Measurements from ENCODE around the gene DDX23. TPM values are rescaled to one million over a fixed set of nuclear protein-coding genes. Genes with fewer than 3 reads are reported as not detected.

The DDX23 gene
- total RNA-seq, 1 donor = 51.9 TPM

DNA sequence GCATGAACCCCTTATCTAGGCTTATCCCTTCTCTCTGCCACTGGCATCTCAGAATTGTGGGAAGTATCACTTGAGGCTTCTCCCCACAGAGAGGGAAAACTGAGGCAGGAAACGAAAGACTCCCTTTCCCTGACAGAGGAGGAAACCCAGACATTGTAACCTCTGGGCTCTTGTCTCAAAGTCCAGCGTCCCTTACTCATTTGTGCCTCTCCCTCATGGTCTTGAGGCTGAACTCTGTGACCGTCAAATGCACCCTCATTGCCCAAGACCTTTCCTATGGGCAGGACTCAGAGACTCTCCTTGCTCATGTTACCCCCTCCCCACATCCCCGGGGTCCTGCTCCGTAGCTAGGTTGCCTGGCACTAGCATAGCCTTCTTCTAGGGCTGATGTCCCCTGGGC lies 29.8 kb downstream of the DDX23 start:
- Histone ChIP-seq H3K4me3 (ENCODE audit: low read length) (no peak overlapping the region), H3K27me3 (ENCODE audit: insufficient read depth, low read length) (peaks cover 15% of the 10 kb centered on the region), H3K9me3 (ENCODE audit: low read depth, low read length) (no peaks in the 10 kb centered on the region), H3K4me1 (ENCODE audit: insufficient read depth, low read length) (peaks cover 10% of the 10 kb centered on the region)

DNA sequence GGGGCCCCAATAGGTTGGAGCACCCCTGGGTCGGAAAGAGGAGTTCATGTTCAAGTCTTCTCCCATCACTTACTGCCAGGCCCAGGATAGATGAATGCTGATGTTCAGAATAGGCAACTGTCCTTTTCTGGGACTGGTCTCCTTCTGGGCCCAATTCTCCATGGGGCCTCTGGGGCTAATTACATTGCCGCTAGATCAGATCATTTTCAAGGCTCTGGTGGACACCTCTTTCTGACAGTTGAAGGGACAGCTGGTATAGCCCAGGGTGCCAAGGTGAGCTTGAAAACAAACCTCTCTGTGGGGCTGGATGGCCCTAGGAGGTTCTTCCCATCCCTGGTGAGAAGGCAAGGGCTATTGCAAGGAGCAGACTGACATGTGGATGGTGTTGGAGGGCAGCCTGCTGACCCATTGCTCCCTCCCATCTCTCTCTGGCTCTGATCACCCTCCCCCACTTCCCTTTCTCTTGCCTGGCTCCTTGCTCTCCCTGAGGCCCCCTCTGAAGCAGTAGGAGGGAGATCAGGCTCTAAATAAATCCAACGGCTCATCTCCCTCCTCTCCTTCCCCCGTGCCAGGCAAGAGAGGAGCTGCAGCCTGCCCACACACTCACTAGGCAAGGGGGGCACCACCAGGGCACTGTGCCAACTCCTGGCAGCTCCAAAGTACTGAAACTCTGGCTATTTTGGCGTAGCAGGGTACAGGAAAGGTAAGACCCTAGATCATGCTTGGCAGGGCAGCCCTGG lies 31.8 kb downstream of the DDX23 start:
- H3K4me3 ChIP-seq (ENCODE audit: low read length) = no peak overlapping the region
- H3K9me3 ChIP-seq (ENCODE audit: low read depth, low read length) = no peaks in the 10 kb centered on the region
- peaks cover 24% of the 10 kb centered on the region for H3K4me1 ChIP-seq (ENCODE audit: insufficient read depth, low read length)
- H3K27me3 ChIP-seq (ENCODE audit: insufficient read depth, low read length) = peaks cover 27% of the 10 kb centered on the region

DNA sequence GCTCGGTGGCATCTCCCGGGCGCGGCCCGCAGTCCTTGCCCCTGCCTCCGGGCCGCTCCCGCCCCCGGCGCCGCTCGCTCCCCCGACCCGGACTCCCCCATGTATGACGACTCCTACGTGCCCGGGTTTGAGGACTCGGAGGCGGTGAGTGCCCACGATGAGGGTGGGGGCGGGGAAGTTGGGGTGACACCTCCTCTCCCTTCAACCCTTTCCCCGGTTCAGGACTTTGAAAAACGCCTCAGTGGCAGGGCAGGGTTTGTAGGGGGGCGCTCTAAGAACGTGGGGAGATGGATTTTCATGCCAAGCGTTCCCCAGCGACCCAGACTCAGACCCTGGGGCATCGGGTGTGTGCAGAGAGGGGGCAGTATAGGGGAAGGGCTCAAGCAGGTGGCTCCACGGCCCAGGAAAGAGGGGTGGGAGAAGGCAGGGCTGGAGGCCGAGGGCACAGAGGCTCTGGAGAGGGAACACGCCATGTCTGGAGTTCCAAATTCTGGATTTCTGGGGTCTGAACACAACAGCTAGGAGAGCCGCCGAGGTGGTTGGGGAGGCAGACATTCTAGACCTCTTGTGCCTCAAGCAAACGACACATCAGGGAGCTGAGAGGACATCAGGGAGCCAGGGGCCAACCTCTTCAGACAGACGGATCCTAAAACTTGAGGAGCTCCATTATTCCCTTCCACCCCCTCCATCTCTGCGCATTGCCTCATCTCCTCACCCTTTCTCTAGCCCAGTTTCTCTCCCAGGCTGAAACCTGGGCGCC lies 33.0 kb downstream of the DDX23 start:
- H3K27me3 ChIP-seq (ENCODE audit: insufficient read depth, low read length) = peaks cover 27% of the 10 kb centered on the region
- H3K4me3 ChIP-seq (ENCODE audit: low read length) = peak overlapping the region; percentile 38
- H3K4me1 ChIP-seq (ENCODE audit: insufficient read depth, low read length) = peaks cover 29% of the 10 kb centered on the region
- no peaks in the 10 kb centered on the region for H3K9me3 ChIP-seq (ENCODE audit: low read depth, low read length)

DNA sequence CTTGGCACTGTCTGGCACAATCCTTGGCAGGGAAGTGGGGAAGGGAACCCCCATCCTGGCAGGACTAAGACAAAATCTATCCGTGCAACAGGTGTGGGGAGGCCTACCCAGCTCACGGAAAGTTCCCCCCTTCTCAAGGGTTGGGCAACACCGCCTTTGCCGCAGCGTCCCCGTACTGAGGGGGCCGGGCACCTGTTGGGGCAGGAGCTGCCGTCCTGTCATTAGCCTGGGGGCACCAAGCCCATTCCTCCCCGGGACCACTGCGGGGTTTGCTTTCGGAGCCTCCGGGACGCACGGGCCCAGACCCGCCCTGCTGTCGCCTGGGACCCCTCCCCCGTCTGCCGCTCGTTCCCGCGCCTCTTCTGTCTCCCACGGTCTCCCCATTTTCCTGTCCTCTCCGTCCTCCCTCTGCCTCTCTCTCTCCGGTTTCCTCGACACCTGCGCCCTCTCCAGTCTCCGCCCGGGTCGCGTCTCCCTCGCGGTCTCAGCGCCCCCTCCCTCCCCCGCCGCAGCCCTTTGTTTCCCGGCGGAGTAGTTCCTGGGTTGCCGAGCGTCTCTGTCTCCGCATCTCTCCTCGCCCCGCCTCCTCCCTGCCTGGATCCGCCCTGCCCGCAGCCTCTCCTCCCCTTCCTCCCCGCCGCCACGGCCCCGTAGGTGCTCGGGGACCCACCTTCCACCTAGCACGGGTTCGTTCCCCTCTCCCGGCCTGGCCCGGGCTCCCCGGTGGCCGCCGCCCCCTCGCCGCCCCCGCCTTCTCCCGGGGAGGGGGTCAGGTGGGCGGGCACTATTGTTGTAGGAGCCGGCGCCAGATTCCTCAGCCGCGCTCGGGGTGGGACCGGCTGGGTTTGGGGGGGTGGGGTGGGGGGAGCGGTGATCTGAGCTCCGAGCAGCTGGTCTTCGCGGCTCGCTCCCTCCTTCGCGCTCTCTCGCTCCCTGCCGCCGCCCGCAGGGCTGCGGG lies 33.8 kb downstream of the DDX23 start, which contains the start of gene CACNB3:
TSS of gene CACNB3 (plus strand) at position 624 of the 958 bp plus-strand sequence. CDS start 434 bp downstream, outside the sequence.
- Histone ChIP-seq H3K4me1 (ENCODE audit: insufficient read depth, low read length) (peaks cover 33% of the 10 kb centered on the region), H3K4me3 (ENCODE audit: low read length) (peak within 1 kb of the TSS; percentile 38), H3K9me3 (ENCODE audit: low read depth, low read length) (no peaks in the 10 kb centered on the region), H3K27me3 (ENCODE audit: insufficient read depth, low read length) (peaks cover 27% of the 10 kb centered on the region)

DNA sequence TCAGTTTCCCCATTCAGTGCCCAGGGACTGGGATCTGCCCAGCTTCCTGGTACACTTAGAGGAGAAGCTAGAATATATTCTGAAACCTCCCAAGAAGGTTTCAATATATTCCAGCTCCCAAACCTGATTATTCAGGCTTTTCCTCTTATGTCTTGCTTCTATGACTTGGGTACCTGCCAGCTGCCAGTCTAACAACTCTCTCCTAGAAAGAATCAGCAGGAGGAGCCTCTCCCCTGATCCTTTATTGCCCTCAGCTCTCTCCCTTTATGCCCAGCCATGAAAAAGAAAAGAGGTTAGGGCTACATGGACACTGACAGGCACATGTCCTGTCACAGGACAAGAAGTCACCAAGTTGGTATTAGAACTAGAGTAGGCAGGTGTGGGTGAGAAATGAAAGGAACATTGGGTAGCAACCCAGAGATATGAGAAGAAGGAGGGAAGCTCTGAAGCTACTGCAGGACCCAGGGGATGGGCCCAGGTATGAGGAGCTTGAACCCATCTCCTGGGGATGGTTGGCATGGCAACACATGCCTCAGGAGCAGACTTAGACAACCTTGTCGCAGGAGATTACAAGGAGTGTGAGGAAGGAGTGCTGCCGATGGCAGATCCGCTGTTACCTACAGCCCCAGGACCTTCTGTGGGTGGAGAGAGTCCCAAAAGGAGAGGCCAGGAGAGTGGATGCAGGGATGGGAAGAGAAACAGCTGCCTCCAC lies 35.7 kb downstream of the DDX23 start:
- peaks cover 27% of the 10 kb centered on the region for H3K27me3 ChIP-seq (ENCODE audit: insufficient read depth, low read length)
- H3K9me3 ChIP-seq (ENCODE audit: low read depth, low read length) = no peaks in the 10 kb centered on the region
- no peak overlapping the region for H3K4me3 ChIP-seq (ENCODE audit: low read length)
- H3K4me1 ChIP-seq (ENCODE audit: insufficient read depth, low read length) = peaks cover 33% of the 10 kb centered on the region

DNA sequence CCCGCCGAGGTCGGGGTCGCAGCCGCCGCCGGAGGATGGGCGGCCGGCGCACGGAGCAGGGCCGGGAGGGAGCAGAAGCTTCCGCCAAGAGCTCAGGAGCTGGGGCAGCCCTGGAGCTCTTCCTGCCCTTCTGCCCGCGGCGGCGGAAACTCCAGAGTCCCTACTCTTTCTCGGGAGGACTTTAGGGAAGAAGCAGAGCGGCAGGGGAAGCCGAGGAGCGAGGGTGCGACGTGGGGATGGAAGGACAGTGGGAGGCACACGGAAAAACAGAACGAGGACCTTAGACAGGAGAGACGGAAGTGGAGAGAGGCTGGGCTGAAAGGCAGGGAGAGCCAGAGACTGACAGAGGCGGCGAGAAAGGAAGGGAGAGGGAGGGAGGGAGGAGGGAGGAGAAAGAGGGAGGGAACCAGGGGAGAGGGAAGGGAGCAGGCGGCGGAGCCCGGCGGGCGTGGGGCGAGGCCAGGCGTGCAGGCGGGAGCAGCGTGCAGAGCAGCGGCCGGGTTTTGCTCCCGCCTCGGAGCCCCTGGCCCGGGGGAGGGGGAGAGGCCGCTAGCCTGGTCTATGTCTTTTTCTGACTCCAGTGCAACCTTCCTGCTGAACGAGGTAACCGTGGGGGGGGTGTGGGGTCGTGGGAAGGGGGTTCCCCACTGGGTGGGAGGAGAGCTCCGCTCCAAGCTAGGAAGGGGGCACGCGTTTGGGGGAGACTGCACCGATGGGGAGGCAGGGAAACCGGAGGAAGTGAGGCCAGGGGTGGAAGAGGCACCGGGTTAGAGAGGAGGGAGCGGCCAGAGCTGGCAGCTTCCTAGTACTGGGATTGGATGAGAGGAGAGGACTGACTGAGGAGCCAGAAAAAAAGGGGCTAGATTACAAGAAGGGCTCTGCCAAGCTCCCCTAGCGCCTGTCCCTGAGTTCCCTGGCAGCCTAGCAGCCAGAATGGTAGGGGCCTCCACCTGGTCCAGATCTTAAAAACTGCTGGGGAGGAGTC lies 36.5 kb downstream of the DDX23 start:
- H3K4me3 ChIP-seq (ENCODE audit: low read length) = peak overlapping the region; percentile 56
- H3K9me3 ChIP-seq (ENCODE audit: low read depth, low read length) = no peaks in the 10 kb centered on the region
- H3K4me1 ChIP-seq (ENCODE audit: insufficient read depth, low read length) = peaks cover 33% of the 10 kb centered on the region
- peaks cover 27% of the 10 kb centered on the region for H3K27me3 ChIP-seq (ENCODE audit: insufficient read depth, low read length)

DNA sequence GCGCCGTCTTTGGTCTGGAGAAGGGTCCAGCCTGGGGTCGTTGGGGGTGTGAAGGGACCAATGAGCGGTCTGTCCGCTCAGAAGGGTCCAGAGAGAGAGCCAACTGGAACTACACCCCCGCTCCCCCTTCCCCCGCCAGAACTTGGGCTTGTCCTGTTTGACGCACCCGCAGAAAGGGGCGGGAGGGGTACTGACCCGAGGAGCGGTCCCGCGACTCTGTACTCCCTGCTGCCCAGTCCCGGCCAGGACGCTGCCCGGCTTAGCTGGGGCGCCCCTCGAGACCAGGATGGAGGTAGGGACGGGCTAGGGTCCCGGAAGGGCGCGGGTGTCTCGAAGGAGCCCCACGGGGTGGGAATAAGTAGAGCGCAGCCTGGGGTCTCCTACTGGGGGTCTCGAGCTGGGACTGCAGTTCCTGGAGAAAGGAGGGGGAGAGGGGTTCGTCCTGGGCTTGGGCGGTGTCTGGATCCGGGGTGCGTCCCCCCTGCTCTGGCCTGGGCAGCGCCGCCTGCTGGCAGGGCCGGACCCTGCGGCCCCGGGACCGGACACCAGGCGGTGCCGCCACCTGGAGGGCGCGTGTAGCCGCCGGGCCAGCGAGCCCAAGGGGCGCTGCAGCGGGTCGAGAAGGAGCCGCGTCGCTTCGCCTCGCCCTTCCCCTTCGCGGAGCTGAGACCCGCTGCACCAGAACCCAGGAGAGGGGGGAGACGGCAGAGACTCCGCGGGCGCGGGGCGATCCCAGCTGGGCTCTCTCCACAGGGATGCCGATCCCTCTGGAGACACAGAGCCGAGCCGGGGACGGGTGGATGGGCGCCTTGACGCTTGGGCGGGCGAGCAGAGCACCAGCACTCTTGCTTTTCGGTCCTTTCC lies 37.5 kb downstream of the DDX23 start:
- H3K4me3 ChIP-seq (ENCODE audit: low read length) = peak overlapping the region; percentile 56
- H3K9me3 ChIP-seq (ENCODE audit: low read depth, low read length) = no peaks in the 10 kb centered on the region
- peaks cover 33% of the 10 kb centered on the region for H3K4me1 ChIP-seq (ENCODE audit: insufficient read depth, low read length)
- H3K27me3 ChIP-seq (ENCODE audit: insufficient read depth, low read length) = peaks cover 27% of the 10 kb centered on the region

DNA sequence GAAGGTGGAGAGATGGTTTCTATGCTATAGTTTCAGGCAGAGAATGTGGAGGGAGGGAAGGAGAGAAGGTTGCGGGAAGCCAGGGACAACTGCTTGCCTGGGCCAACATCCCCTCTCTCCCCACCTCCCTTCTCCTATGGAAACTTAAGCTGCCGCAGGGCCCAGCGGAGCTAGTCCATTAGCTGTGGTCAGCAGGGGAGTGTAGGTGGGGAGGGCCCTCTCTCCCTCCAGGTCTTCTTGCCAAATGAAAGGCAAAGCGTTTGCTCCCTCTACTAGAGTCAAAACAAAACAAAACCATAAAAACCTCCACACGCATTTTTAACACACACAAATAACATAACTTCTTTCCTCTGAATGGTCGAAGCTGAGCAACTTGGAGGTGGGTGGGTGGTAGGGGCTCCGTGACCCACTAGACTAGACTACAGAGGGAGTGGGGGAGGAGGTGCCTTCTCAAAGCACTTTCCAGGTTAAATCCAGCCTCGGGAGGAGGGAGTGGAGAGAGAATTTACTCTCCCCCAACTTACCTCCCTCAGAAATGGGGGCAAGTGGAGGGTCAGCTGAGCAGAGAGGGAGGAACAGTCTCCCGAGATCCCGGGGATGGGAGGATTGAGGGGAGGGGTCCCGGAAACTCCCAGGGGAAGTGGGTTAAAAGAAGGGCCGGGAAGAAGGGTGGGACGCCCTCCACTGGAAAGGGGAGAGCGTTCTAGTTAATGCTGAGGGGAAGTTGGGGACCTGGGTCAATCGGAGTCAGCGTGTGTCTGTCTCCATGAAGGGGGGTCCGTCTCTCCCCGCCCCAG lies 38.3 kb downstream of the DDX23 start:
- Histone ChIP-seq H3K27me3 (ENCODE audit: insufficient read depth, low read length) (peaks cover 22% of the 10 kb centered on the region), H3K4me1 (ENCODE audit: insufficient read depth, low read length) (peaks cover 33% of the 10 kb centered on the region), H3K9me3 (ENCODE audit: low read depth, low read length) (no peaks in the 10 kb centered on the region), H3K4me3 (ENCODE audit: low read length) (peak overlapping the region; percentile 56)

DNA sequence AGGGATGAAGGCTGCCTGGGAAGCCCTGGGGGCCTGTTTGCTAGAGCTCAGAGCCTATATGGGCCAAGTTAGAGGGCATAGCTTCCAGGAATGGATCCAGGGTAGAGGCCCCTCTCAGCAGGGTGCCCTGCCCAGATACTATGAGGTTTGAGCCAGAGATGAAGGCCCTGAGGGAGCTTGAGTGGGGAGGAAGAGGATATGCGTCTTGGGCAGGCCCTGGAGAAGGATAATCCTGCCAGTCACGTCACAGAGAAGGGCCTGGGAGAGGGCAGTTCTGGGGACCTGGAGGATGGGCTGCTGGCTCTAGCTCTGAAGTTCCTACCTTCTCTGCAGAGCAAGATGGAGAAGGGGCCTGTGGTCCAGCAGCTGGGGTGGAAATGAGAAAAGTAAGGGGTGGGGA lies 39.6 kb downstream of the DDX23 start:
- no peaks in the 10 kb centered on the region for H3K9me3 ChIP-seq (ENCODE audit: low read depth, low read length)
- H3K27me3 ChIP-seq (ENCODE audit: insufficient read depth, low read length) = peaks cover 15% of the 10 kb centered on the region
- H3K4me3 ChIP-seq (ENCODE audit: low read length) = no peak overlapping the region
- peaks cover 26% of the 10 kb centered on the region for H3K4me1 ChIP-seq (ENCODE audit: insufficient read depth, low read length)

DNA sequence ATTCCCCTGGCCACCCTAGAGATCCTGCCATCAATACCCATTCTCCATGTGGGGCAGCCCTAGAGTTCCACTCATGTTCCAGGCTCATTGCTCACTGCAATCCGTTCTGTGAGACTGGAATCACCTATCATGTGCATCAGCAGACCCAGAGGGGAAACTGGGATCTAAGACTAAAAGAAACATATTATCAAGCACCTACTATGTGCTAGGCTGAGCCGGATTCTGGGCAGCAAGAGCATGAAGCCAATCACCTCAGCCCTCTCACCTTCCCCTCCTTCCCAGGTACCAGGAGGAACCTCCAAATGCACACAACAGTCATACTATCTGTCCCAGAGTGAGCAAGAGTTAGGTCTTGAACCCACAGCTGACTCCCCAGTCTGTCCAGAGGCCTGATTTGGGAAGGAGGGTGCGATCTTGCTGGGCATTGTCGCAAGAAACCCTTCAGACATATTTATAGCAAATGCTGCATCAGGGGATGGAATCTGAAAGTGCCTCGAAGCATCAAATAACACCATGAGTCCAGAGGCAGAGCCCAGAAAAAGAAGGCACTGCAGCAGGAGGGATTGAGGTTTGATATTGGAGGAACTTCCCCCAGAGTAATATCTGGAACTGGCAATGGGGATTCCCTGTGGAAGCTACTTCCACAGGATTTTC lies 40.4 kb downstream of the DDX23 start:
- Histone ChIP-seq H3K9me3 (ENCODE audit: low read depth, low read length) (no peaks in the 10 kb centered on the region), H3K4me3 (ENCODE audit: low read length) (no peak overlapping the region), H3K4me1 (ENCODE audit: insufficient read depth, low read length) (peaks cover 21% of the 10 kb centered on the region), H3K27me3 (ENCODE audit: insufficient read depth, low read length) (peaks cover 7% of the 10 kb centered on the region)

DNA sequence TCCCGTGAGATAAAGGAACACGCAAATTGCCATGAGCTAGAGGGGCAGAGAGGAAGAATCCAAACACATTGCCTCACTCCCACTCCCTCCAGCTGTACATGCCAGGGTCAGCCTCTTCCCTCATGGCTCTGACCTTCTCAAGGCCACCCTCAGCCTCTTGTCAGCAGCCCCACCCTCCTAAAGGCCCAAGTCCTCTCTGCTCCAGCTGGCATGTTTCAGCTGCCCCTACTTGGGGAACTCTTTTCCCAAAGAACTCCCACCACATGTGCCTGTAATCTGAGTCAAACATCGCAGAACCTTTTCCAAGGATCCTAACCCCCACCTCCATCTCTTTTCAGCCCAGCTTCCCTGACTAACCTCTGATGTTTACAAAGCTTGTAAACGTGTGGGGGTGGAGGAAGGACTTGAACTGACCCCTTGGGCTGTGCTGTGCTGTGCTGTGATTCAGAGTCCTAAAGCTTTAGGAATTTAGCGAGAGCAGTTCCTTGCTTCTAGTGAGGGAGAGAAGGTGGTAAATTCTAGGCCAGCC lies 41.0 kb downstream of the DDX23 start:
- H3K4me1 ChIP-seq (ENCODE audit: insufficient read depth, low read length) = peaks cover 16% of the 10 kb centered on the region
- H3K4me3 ChIP-seq (ENCODE audit: low read length) = no peak overlapping the region
- H3K9me3 ChIP-seq (ENCODE audit: low read depth, low read length) = no peaks in the 10 kb centered on the region
- H3K27me3 ChIP-seq (ENCODE audit: insufficient read depth, low read length) = peaks cover under 1% of the 10 kb centered on the region

All from mononuclear cell (primary cell).